GM19240 (cell line): ENCODE data around the gene MYO18A.
"Not testable (repeated sequence)": the region's sequence is repeated elsewhere in the genome, so short reads cannot be mapped to it uniquely, and the experiment has no call there.

ENCODE experiments used
- DNase-seq: peaks from one replicate; pipeline ENCODE4 v3.0.0; 2011; ENCODE audit warnings: low spot score; ENCODE audit not compliant: insufficient read length

Gene MYO18A

DNA sequence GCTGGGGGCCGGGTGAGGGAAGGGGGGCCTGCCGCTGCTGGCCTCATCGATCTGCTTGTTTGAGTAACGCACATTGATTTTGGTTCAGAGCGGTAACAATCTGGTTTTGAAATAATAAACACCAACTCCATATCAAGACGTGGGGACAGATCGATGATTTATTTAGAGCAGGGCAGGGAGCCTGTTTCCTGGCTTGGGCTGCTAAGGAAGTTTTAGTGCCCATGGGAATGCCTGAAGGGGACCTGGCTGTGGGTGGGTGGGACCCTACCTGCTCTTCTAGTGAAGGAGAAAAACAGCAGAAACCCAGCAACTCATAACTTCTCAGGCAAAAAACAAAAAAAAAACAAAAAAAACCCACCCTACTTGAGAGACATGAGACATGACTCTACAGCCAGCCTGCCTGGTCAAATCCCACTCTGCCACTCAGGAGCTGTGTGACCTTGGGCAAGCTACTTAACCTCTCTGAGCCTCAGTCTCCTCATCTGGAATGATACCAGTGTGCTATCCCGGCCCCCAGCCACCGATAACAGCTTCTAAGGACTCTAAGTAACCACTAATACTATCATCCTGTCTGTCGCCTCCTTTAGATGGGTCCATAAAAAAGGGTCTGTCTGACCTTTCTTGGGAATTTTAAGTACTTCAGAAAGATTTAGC, 71.2 kb downstream of the MYO18A start:
- DNase-seq = no peak

- no peak for DNase-seq
These were observed 72.0 kb downstream of the MYO18A start for GRCh38 chr17:29107933-29108822.

DNA sequence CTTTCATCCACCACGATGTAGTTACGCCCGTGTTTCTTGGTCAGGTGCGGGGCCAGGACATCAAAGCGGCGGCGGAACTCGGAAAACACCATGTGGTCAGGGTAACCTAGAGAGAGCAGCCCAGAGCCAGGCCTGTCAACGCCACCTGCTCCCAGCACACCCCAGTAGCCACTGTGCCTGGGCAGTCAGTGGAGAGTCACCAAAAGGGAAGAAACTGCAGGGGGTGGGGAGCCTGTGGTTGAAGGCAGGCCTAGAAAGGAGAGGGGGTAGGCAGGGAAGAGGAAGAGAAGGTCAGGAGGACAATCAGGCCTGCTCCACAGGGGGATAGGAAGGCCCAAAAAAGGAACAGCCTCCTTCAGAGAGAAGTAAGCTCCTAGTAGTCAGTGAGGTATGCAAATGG, 73.1 kb downstream of the MYO18A start:
- no peak for DNase-seq

DNA sequence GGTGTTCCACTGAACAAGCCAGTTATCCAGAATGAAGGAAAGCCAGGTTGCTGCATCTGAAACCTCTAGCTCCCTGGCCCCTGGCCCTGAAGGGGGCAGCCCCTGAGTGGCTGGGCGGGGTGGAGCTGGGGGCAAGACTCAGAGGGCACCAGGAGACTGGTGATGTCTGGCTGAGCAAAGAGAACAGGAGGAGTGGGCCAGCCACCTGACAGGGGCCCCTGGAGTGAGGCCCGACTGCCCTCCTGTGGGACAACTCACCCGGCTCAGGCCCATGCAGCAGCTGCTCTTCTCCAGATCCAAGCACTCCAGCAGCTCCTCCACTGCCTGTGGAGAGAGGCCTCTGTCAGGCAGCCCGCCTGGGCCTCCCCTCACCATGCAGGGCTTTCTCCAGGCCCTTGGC, 76.9 kb downstream of the MYO18A start:
- DNase-seq = no peak

DNA sequence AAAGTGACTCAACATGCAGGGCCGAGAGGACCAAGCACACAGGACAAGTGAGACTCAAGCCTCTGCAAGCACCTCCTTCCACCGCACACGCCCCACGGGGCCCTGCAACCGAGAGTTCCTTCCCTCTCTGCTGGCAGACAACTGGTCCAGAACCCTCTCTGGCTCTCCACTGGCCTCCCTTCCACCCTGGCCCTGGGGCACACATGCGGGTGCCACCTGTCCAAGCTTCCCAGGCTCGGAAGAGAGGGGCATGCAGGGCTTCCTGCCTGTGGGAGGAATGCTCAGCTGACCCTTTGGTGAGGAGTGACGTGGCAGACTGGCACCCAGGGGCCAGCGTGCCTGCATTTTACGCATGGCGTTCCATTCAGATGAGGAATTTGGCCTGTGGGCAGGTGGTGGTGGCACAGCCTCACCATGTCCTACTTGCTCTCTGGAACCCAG, 77.4 kb downstream of the MYO18A start:
- no peak for DNase-seq

GRCh38 chr17:29102046-29102445, 78.2 kb downstream of the MYO18A start:
- DNase-seq = no peak

- no peak for DNase-seq
These were observed 79.9 kb downstream of the MYO18A start for GRCh38 chr17:29100296-29100695.

DNA sequence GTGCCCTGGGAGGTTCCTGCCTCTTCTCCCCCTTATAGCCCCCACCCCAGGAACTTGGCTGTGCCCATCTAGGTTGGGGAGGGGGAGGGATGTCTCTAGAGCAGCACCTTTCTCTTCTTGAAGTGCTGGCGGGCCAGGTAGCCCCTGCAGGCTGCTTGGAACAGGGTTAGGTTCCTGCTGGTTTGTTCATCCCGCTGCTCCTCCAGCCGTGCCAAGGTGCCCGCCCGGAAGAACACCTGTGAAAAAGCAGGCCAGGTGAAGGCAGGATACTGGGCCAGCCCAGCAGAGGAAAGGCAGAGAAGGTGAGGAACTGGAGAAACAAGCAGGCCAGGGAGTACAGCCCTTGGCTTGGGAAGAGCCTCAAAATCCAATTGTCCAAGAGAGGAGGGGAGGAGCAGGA, 80.7 kb downstream of the MYO18A start:
- DNase-seq = no peak

- DNase-seq = no peak
These were observed 84.1 kb downstream of the MYO18A start for GRCh38 chr17:29096094-29096493.

DNA sequence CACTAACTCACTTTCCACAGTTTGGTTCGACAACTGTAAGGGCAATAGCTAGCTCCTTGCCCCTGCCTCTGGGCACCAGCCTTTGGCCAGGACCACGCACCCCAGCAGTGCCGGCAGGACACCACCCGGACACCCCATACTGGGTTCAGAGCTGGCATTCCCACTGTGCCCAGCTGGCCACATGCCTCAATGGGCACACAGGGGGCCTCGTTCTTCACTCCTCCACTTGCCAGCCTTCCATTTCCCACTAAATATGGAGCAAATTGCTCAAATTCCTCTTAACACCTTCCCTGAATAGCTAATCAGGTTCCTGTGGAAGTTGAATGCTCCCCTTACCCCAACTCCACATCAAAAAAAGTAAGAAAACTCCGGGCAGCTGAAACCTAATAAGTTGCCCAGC, 84.8 kb downstream of the MYO18A start:
- no peak for DNase-seq

DNA sequence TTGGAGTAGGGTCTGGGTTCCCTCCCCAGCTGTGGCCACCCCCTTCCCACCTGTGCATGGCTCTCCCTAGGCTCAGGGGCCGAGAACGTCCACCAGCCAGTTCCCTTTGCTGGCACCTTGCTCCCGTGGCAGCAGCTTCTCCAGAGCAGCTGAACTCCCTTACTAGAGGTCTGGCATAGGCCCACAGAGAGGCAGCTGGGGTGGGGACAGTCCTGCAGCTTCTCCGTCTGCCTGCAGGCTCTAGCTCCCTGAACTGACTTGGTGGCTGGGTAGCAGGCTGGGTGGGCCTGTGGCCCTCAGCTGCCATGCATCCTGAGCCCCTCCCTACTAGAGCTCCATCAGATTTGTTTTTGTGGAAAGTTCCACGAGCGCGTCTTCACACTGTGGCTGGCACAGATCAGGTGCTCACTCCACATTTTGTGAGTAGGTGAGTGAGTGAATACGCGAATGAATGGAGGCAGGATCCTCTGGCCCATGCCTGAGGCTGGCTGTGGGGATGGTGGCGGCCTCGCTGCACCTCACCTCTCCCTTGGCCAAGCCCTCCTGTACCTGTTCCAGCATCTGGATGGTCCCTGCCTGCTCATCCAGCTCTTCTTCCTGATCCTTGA, 86.0 kb downstream of the MYO18A start:
- no peak for DNase-seq

DNA sequence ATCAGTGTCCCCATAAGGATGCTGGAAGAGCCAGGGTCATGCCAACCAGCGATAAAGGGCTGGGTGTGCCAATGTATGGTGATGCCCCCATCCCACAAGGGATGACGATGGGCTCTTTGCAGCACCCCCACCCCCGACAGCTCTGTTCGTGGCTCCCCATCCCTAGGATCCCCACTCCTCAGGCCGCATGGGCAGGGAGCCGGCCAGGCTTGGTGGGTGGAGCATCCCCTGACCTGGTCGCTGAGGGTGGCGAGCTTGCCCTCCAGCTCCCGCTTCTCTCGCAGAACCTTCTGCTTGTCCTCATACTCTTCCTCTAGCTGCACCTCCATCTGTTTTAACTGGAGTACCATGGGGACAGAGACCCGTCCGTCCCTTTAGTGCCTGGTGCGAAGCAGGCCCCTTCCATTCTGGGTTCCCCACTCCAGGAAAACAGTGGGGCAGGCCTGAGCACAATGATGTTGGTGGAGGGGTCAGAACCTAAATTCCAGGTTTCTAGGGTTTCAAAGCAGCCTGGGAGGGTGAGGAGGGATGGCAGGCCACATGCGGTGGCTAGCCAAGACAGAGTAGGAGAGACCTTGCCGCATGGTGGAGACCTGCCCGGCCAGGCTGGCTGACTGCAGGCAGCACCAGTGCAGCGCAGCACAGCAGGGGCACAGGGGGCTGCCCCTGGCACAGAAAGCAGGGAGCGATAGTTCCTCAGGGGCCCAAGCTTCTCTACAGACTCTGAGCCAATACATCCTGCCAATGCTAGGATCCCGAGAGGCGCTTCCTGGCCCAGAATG, 86.9 kb downstream of the MYO18A start:
- no peak for DNase-seq

- DNase-seq = no peak
These were observed 88.5 kb downstream of the MYO18A start for GRCh38 chr17:29091606-29092289.

- DNase-seq = no peak
These were observed 89.2 kb downstream of the MYO18A start for GRCh38 chr17:29090750-29091605.

GRCh38 chr17:29090108-29090507, 90.1 kb downstream of the MYO18A start:
- no peak for DNase-seq

- no peak for DNase-seq
These were observed 90.6 kb downstream of the MYO18A start for GRCh38 chr17:29089601-29090044.

DNA sequence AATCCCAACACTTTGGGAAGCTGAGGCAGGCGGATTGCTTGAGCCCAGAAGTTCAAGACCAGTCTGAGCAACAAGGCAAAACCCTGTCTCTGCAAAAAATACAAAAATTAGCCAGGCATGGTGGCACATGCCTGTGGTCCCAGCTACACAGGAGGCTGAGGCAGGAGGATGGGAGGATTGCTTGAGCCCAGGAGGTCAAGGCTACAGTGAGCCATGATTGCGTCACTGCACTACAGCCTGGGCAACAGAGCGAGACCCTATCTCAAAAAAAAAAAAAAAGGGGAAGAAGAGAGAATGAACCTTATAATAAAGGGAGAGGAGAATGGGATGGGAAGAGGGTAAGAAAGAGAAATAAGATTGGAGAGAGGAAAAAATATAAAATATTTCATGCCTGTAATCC, 91.4 kb downstream of the MYO18A start:
- DNase-seq = not testable (repeated sequence)

DNA sequence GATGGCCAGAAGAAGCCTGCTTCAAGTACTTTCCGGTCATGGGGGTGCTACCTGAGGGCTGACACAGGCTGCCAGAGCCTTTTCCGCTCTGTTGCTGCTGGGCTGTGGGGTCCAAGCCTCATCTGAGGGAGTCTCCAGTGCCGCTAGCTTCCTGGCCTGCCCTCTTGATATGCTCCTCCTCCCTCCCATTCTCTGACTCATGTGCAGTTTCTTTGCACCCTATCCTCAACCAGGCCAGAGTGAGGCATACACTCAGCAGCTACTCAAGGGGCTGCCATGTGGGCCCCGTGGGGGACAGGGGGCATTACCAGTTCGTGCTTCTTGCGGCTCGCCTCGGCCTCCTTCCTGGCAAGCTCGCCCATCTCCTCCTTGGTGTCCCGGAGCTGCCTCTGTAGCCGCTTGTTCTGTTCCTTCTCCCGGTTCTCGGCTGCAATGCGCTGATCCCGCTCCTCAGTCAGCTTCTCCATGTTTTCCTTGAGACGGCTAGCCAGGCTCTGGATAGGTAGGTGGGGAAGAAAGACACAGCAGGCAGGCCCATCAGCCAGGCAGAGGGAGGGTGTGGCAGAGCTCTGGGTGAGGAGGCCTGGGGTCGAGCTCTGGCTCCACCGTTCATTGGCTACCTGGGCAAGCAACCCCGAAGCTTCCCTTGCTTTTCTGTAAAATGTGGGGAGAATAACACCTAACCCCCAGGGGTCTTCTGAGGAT, 93.4 kb downstream of the MYO18A start:
- no peak for DNase-seq

GRCh38 chr17:29085223-29085622, 95.0 kb downstream of the MYO18A start:
- DNase-seq = no peak
